ENCODE results near the gene BCKDK. TPM values are rescaled to one million over a fixed set of nuclear protein-coding genes. Genes with fewer than 3 reads are reported as not detected.
A peak's percentile ranks its signal among the peaks of the same experiment; 100 is the strongest.

The BCKDK gene
- total and polyA plus RNA-seq, 2 of the 13 experiments (the other 11 are each of a cell fraction or from before 2014, with no cell fraction given) = 24.9 to 42.6 TPM

DNA sequence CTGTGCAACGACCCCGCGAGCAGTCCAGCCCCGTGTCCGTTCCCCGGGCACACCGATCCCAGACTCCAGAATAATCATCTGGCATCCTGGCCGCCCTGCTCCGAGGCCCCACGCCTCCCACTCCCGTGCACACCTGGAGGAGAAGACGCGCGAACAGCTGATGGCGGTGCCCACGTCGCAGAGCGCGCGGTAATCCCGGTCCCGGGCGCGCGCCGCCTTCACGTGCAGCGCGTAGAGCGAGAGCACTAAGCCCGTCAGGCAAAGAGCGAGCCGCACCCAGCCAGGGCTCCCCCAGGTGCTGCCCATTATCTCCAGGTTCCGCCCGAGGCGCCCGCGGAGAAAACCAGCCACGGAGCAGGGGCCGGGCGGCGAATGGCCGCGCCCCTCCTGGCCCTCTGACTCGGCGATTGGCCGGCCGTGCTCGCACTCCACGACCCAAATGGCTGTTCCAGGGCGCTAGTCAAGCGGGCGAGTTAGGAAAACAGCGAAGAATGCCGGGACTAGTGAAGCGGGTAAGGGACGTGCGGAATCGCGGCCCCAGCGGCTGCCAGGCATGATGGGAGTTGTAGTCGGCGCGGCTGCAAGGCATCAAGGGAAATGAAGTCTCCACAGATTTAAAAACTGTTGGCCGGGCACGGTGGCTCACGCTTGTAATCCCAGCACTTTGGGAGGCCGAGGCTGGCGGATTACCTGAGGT lies 13.6 kb upstream of the BCKDK start, which contains the start of gene VKORC1 (continued):
- TF ChIP-seq, protein P1, sequence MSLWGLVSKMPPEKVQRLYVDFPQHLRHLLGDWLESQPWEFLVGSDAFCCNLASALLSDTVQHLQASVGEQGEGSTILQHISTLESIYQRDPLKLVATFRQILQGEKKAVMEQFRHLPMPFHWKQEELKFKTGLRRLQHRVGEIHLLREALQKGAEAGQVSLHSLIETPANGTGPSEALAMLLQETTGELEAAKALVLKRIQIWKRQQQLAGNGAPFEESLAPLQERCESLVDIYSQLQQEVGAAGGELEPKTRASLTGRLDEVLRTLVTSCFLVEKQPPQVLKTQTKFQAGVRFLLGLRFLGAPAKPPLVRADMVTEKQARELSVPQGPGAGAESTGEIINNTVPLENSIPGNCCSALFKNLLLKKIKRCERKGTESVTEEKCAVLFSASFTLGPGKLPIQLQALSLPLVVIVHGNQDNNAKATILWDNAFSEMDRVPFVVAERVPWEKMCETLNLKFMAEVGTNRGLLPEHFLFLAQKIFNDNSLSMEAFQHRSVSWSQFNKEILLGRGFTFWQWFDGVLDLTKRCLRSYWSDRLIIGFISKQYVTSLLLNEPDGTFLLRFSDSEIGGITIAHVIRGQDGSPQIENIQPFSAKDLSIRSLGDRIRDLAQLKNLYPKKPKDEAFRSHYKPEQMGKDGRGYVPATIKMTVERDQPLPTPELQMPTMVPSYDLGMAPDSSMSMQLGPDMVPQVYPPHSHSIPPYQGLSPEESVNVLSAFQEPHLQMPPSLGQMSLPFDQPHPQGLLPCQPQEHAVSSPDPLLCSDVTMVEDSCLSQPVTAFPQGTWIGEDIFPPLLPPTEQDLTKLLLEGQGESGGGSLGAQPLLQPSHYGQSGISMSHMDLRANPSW (CRISPR knock-in tag; IDR thresholded peaks at IDR 0.05; ENCODE audit: borderline replicate concordance) = no peak
- no peak for TF ChIP-seq POLR2AphosphoS2 (IDR thresholded peaks at IDR 0.05; ENCODE audit: low read depth, low read length)
- TF ChIP-seq, protein P2, sequence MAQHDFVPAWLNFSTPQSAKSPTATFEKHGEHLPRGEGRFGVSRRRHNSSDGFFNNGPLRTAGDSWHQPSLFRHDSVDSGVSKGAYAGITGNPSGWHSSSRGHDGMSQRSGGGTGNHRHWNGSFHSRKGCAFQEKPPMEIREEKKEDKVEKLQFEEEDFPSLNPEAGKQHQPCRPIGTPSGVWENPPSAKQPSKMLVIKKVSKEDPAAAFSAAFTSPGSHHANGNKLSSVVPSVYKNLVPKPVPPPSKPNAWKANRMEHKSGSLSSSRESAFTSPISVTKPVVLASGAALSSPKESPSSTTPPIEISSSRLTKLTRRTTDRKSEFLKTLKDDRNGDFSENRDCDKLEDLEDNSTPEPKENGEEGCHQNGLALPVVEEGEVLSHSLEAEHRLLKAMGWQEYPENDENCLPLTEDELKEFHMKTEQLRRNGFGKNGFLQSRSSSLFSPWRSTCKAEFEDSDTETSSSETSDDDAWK (CRISPR knock-in tag; IDR thresholded peaks at IDR 0.05) = no peak
- TF ChIP-seq GTF2F1 (IDR thresholded peaks at IDR 0.05; ENCODE audit: low read length) = no peak
- no peak for TF ChIP-seq BRCA1 (CRISPR knock-in tag; IDR thresholded peaks at IDR 0.05)
- peak; percentile 66; the same call in 1 of the 2 replicates for TF ChIP-seq ZNF776 (CRISPR knock-in tag; IDR thresholded peaks at IDR 0.05)
- peak; percentile 9 for TF ChIP-seq SKI (IDR thresholded peaks at IDR 0.05; ENCODE audit: partially characterized antibody)
- TF ChIP-seq ZNF746 (CRISPR knock-in tag; IDR thresholded peaks at IDR 0.05) = no peak; the same call in none of the 2 replicates
- TF ChIP-seq POLR2A (IDR thresholded peaks at IDR 0.05; ENCODE audit: insufficient read depth in 1 of 2, low read depth in 2 of 2, low read length in 2 of 2) = peak; percentile 84 to 90
- TF ChIP-seq MAFG (CRISPR knock-in tag; IDR thresholded peaks at IDR 0.05) = no peak
- TF ChIP-seq AHR (CRISPR knock-in tag; IDR thresholded peaks at IDR 0.05) = peak; percentile 97
- peak; percentile 55 for TF ChIP-seq CEBPG (CRISPR knock-in tag; IDR thresholded peaks at IDR 0.05)
- no peak for TF ChIP-seq FOXA1 (IDR thresholded peaks at IDR 0.05)
- TF ChIP-seq FOXA1 (CRISPR knock-in tag; IDR thresholded peaks at IDR 0.05) = peak; percentile 47
- peak; percentile 4; the same call in 1 of the 2 replicates for TF ChIP-seq ZNF367 (CRISPR knock-in tag; IDR thresholded peaks at IDR 0.05; ENCODE audit: borderline replicate concordance)
- TF ChIP-seq, protein P3, sequence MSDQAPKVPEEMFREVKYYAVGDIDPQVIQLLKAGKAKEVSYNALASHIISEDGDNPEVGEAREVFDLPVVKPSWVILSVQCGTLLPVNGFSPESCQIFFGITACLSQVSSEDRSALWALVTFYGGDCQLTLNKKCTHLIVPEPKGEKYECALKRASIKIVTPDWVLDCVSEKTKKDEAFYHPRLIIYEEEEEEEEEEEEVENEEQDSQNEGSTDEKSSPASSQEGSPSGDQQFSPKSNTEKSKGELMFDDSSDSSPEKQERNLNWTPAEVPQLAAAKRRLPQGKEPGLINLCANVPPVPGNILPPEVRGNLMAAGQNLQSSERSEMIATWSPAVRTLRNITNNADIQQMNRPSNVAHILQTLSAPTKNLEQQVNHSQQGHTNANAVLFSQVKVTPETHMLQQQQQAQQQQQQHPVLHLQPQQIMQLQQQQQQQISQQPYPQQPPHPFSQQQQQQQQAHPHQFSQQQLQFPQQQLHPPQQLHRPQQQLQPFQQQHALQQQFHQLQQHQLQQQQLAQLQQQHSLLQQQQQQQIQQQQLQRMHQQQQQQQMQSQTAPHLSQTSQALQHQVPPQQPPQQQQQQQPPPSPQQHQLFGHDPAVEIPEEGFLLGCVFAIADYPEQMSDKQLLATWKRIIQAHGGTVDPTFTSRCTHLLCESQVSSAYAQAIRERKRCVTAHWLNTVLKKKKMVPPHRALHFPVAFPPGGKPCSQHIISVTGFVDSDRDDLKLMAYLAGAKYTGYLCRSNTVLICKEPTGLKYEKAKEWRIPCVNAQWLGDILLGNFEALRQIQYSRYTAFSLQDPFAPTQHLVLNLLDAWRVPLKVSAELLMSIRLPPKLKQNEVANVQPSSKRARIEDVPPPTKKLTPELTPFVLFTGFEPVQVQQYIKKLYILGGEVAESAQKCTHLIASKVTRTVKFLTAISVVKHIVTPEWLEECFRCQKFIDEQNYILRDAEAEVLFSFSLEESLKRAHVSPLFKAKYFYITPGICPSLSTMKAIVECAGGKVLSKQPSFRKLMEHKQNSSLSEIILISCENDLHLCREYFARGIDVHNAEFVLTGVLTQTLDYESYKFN (CRISPR knock-in tag; conservative IDR thresholded peaks at IDR 0.05) = peak; percentile 61
- no peak for TF ChIP-seq NFATC3 (CRISPR knock-in tag; IDR thresholded peaks at IDR 0.05)
- TF ChIP-seq SP1 (IDR thresholded peaks at IDR 0.05) = no peak
- peak; percentile 71; the same call in 1 of the 2 replicates for TF ChIP-seq SP1 (CRISPR knock-in tag; IDR thresholded peaks at IDR 0.05)
- 0 out of 2 replicates have a peak, but pooled peaks have one; percentile 45 for TF ChIP-seq ESRRA (CRISPR knock-in tag; IDR thresholded peaks at IDR 0.05; ENCODE audit: low read depth)
